Adipose tissue (tissue), 3 donors: ENCODE measurements around the gene HK1. TPM values are rescaled to one million over a fixed set of nuclear protein-coding genes. Genes with fewer than 3 reads are reported as not detected.

Experiments used
- H3K27ac ChIP-seq: one replicate; pipeline ENCODE4 v1.5.1; 2013; ENCODE audit warnings: low read depth, low read length
- WGBS, 3 donors: extraction: QIAGEN DNeasy Blood & Tissue Kit; methylation state at CpG; one replicate each; pipeline ENCODE4 v1.1.7; 2013; 5-methylcytosine and 5-hydroxymethylcytosine counted together
- polyA plus RNA-seq, 3 donors: library from polyadenylated mRNA; stranded (reverse); fragments of 200-250 nt; gene quantifications; one replicate each; pipeline ENCODE4 v1.2.3, GENCODE V29; 2013
- donor health status: healthy with polysubstance abuse.
- donor health status: Bipolar disorder and iron deficiency.
- donor health status: healthy.

Gene HK1
- polyA plus RNA-seq, 3 donors = 12.2 to 52.5 (median 29.6) TPM

DNA sequence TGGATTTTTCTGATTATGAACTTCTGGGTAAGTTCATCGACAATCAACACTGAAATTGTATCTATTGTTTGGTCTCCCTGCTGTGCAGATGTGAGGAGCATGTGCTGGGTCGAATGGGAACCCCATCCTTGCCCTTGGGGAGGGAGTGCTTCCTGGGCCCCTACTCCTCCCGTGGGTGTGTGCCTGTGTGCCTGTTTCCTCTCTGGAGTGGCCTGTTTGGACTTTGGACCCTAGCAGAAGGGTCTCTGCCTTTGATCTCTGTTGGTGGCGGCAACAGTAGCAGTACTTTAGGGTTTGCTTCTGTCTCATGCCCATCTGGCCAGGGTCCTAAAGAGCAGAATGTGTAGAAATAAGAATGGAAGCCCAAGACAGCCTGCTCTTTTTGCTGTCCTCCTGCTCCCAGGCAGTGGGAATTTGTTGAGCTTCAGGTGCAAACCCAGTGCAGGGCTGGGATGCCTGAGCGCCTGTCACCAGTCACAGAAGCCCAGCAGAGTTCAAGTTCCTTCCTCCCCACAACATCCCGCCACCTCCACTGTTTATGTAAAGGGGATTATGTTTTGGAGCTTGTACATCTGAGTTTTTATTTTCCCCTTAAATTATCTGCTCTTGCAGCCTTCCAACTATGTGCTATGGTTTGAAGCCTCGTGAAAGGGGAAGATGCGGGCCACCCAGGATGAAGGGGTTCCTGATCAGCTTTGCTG lies 139.9 kb downstream of the HK1 start:
- H3K27ac ChIP-seq = no peak overlapping the region
- 71 to 78% (median 75%) methylated on average over 8 of the region's 8 CpGs for WGBS, 3 donors

DNA sequence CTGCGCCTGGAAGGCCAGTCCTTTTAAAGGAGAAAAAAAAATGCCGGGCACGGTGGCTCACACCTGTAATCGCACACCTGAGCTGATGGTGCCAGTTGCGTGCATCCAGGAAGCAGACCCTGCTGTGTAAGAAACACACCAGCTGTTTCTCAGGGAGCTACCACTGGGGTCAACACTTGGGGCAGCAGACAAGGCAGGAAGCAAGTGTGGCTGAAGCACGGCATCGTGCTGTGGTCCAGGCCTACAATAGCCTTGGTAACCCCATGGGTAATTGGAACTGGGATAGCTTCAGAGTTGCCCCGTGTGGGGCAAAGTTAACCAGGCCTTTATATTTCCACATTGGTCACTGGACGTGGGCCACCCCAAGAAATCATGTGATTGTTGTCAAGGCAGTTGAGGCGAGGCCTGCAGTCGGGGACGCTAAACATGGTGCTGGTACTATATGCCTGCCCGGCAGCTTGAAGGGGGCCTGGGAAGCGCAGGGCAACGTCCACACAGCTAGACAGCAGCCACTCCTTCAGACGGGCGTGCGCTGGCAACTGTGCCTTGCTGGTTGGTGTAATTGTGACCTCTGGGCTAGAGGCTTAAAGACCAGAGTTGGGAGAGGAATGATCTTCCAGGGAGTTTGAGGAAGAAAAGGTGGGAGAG lies 140.9 kb downstream of the HK1 start:
- WGBS, 3 donors = 91 to 94% (median 93%) methylated on average over 18 of the region's 18 CpGs
- no peak overlapping the region for H3K27ac ChIP-seq

DNA sequence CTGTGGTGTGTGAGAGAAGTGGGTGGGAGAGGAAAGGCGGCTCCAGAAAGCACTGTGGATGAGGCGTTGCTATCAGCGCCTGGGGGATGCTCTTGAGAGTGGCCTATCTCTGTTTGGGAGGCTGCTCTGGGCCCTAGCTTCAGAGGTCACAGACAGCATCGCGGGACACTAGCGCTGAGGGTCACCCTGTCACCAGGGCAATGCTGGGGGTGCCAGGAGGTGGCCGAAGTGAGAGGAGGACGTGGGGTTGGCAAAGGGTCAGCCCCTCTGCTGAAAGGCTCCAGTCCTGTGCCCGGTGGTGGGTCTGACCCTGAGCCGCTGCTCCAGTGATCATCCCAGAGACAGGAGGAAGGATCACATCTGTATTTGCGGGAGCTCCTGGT lies 141.4 kb downstream of the HK1 start:
- WGBS, 3 donors = 83 to 85% (median 84%) methylated on average over 10 to 11 of the region's 11 CpGs
- no peak overlapping the region for H3K27ac ChIP-seq

DNA sequence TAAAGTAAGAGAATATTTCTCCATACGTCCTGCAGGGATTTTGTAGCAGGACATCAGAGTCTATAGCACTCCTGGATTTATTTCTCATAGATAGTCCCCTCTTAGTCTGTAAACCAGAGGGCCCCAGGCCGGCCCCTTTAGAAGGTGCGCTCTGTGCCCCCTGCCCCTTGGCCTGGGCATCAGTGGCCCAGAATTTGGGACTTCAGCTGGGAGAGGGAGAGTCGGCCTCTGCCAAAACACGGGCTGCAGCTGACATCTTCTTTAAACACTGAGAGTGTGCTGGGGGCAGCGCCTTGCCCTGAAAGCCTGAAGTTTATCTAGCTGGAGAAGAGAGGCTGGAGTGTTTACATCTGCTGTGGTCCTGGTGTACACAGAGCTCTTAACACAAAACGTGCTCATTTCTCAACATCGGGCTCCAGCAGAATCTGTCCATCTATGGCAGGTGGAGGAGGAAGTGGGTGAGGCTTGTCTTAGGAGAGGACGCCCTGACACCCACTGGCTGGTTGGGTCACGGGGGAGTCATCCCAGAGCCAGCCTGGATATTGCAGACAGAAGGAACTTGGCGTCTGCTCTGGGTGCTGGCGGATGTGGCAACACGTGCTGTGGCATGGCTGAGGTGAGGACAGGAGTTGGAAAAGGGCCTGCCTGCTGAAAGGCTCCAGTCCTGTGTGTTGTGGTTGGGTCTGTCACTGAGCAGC lies 143.5 kb downstream of the HK1 start:
- no peak overlapping the region for H3K27ac ChIP-seq
- WGBS, 3 donors = 54 to 65% (median 64%) methylated on average over 13 of the region's 13 CpGs

DNA sequence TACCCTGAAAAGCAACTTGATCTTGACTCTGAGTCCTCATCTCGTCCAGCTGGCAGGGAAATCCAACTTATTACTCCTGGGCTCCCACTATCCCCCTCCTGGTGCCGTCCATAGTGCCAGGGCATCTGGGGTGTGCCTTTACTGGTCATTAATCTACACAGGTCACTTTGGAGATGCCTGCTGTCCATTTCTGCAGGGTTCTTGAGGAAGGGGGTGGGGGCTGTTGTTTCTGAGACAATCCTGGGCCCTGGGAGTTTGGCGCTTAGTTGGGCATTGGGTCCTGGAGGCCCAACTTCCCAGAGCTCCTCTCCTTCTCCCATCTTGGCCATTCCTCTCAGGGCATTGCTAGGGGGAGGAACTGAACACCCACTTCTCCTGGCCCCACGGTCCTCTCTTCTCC lies 144.4 kb downstream of the HK1 start:
- H3K27ac ChIP-seq = no peak overlapping the region
- 81 to 87% (median 85%) methylated on average over 4 of the region's 4 CpGs for WGBS, 3 donors

DNA sequence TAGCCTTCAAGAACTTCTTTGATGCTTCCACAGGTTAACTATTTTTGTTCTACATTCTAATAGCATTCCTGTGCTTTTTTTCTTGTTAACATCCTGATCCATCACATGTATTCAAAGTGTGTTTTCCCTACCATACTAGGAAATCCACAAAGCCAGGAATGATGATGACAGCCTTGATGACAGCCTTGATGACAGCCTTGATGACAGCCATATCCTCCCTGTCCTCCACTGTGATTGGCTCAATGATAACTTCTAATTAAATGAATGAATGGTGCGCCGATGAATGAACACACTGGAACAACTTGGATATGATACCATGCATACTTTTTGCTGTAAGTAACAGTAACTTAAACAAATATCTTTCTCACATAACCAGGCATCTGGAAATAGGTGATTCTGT lies 146.7 kb downstream of the HK1 start:
- WGBS, 3 donors = 96 to 97% (median 96%) methylated on average over 2 of the region's 2 CpGs
- no peak overlapping the region for H3K27ac ChIP-seq

DNA sequence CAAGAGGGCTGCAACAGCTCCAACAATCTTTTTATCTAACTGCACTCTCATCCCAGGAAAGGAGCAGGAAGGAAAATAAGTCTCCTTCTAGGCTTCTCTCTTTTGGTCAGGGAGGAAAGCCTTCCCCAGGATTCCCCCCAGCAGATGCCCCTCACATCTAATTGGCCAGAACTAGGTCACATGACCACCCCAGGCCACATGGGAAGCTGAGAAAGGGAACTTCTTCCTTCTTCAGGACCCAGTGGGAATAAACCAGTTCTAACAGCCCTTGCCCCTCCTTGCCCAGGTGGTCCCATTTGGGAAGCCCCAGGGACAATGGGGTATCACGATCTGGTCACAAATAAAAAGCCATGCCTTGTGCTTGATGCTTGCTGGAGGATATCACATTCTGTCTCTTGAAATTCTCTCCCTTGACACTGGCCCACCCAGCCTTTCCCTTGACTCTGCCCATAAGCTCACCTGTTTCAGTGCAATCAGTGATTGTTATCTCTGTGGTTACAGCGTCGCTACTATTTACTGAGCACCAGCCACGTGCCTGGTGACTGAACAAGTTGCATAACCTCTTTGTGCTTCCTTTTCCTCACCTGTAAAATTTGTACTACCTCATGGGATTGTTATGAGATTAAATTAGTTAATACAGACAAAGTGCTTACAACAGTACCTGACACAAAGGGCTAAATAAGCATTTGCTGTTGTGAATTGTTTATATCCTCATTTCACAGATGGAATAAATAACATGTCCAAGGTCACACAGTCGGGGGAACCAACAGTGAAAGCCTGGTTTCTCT lies 147.4 kb downstream of the HK1 start:
- no peak overlapping the region for H3K27ac ChIP-seq
- 27 to 51% (median 47%) methylated on average over 5 of the region's 5 CpGs for WGBS, 3 donors

DNA sequence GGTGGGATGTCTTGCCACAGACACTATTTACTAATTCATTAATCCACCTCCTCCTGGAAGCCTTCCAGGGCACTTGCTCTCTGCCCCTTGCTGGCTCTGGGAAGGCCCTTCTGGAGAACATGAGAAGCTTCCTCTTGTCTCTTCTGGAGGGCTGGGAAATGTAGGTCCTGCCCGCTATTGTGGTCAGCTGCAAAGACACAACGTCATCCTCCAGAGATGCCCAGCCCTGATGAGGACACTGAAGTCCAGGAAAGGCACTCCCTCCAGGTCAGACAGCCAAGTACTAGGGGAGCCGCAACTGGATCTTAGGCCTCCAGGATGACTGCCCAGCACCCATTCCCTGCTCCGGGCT lies 148.1 kb downstream of the HK1 start:
- 80 to 83% (median 82%) methylated on average over 4 of the region's 4 CpGs for WGBS, 3 donors
- no peak overlapping the region for H3K27ac ChIP-seq

DNA sequence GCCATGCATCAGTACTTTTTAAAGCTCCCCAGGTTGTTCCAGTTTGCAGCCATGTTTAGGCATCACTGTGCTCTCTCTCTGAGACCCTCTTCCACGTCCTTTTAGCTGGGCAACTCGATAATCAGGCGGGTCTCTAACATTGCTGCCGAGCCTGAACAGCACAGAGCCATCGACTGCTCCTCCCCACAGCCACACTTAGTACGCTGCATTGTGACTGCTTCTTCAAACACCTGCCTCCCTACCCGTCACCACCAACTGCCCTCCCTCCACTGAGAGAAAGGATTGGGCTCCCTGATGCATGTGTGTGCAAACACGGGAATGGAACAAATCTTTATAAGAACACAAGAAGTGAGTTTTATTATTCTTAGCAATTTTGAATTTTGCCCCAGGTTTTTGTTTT lies 149.9 kb downstream of the HK1 start:
- no peak overlapping the region for H3K27ac ChIP-seq
- 48 to 86% (median 81%) methylated on average over 8 of the region's 8 CpGs for WGBS, 3 donors

DNA sequence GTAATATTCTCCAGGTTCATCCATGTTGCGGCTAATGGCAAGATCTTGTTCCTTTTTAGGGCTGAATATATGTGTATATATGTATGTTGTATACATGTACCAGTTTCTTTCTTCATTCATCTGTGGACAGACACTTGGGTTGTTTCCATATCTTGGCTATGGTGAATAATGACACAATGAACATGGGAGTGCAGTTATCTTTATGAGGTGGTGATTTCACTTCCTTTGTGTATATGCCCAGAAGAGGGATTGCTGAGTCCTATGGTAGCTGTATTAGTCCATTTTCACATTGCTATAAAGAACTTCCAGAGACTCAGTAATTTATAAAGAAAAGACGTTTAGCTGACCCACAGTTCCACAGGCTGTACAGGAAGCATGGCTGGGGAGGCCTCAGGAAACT lies 155.9 kb downstream of the HK1 start:
- WGBS, 3 donors = 74 to 79% (median 76%) methylated on average over 2 of the region's 2 CpGs
- no peak overlapping the region for H3K27ac ChIP-seq

DNA sequence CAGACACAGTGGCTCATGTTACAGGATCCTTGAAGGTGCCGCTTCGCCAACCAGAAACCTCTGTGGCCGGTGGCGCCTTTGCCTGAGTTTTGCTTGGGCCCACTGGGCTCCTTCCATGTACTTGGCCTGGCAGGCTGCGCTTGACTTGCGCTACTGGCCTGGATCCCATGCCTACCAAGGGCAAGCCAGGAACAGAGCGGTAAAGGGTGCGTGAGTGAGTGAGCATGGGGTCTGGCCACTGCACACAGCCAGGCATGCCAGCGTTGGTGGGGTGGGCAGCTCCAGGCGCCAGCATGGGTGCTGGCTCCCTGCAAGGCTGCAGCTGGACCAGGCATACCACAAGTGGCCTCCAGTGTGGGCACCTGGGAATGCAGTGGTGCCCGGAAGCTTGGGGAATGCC lies 156.6 kb downstream of the HK1 start:
- no peak overlapping the region for H3K27ac ChIP-seq
- 96 to 100% (median 96%) methylated on average over 11 of the region's 11 CpGs for whole genome bisulfite sequencing, 3 donors

DNA sequence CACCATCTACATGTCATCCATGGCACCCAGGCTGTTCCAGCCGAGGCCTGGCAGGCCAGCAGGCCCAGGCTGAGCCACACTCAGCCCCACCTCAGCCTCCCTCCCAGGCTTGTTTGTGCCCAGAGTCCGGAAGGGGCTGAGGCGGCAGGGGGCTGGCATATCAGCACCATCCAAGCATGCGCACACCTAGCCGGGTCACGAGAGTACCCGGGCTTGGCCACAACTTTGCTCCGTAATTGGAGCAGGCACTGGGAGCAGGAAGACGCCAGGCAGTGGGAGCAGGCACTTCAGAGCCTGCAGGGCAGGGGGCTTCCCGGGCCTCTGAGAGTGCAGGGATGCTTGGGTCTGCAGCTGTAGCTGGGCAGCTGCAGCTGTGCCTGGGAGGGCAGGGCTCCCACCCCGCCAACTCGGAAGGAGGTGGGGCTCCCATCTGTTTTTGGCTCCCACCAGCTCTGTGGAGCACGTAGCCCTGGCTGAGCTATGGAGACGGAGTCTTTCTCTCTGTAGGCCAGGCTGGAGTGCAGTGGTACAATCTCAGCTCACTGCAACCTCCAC lies 157.7 kb downstream of the HK1 start:
- H3K27ac ChIP-seq = no peak overlapping the region
- 90 to 96% (median 95%) methylated on average over 14 of the region's 14 CpGs for WGBS, 3 donors

DNA sequence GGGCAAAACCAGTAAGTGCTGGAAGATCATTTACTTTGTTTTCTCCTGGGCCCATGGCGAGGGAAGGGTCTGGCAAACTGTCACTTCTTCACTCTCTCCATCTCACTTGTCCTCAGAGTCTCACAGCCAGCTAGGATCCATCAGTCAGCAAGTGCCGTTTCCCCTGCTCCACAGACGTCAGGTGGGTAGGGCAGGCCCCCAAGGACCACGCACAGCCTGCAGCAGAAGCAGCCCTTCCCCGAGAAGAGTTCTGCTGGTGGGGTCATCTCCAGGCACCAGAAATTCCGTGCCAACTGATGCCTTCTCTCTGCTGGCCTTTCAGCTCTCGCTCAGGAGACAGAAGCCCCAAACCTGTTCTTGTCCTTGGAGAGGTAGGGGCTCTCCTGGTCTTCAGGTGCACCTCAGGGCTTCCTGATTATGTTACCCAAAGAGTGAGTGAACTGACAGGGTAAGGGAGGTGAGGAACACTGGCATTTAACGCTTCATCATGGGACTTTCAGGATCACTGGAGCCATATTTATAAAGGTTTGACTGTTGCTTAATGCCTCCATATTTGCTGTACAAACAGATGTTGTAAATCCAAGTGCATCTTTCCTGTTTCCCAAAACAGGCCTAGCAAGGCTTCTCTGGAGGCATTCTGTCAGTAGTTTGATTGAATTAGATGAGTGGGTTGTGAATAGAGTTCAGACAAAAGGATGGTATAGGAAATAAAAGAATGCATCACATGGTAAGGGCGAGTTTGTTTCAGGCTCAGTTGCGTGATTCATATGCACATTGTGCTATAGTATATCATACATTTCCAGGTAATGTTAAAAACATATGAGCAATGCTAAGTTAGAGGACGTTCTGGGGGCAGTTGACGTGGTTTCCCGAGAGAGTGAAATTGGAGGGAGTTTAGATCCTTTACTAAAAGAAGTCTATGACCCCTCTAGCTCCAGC lies 159.3 kb downstream of the HK1 start:
- WGBS, 3 donors = 85 to 90% (median 87%) methylated on average over 13 of the region's 13 CpGs

DNA sequence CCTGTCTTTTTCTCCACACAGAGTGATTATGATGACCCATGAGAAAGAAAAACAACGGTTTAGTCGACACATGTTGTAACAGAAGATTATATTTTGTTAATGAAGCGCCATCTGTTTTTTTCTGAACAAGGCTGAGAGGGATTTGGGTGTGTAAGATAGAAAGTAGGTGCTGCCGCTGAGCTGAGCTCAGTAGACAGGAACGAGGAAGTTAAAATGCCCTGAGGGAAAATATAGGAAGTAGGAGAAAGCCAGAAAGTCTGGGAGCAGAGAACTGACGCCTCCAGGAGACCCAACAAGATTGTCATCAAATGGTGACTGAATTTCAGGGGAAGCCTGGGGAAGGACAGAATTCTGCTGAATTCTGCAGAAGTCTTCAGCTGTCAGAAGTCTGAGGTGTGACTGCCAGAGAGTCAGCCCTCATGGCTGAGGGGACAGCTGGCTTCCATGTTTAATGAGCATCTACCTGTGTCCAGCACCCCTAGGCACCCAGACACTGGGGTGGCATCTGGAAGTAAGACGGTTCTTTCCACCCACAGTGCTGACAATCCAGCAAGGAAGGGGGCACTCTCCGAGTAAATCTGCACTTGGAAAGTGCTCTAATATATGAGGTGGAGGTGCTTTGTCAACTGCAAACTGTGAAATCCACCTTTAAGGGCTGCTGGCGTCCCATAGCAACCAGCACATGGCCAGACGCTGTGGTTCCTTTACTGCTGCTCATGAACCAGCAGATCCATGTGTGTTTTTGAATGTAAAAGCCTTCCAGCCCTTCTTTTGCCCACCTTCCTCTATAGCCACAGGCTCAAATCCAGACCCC lies 160.4 kb downstream of the HK1 start:
- H3K27ac ChIP-seq = no peak overlapping the region
- 31 to 41% (median 33%) methylated on average over 10 of the region's 10 CpGs for WGBS, 3 donors

More for the DNA sequence above, 159.3 kb downstream of the HK1 start:
- H3K27ac ChIP-seq = no peak overlapping the region

DNA sequence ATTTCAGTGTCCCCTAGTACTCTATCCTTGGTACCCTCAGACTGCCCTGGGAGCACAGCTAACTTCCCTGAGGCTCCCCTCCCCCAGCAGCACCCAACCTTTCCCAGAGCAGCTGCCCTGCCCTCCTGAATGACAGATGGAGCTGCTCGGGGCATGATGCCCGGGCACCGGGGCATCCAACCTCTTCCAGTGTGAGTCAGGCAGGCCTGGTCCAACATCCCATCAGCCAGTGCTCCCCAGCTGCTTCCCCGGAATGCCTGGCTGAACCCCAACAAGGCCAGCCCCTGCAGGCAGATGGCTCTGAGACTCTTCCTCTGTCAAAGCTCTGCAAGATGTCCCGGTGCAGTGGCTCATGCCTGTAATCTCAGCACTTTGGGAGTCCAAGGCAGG lies 161.0 kb downstream of the HK1 start:
- no peak overlapping the region for H3K27ac ChIP-seq
- WGBS, 3 donors = 46 to 64% (median 56%) methylated on average over 5 of the region's 5 CpGs

DNA sequence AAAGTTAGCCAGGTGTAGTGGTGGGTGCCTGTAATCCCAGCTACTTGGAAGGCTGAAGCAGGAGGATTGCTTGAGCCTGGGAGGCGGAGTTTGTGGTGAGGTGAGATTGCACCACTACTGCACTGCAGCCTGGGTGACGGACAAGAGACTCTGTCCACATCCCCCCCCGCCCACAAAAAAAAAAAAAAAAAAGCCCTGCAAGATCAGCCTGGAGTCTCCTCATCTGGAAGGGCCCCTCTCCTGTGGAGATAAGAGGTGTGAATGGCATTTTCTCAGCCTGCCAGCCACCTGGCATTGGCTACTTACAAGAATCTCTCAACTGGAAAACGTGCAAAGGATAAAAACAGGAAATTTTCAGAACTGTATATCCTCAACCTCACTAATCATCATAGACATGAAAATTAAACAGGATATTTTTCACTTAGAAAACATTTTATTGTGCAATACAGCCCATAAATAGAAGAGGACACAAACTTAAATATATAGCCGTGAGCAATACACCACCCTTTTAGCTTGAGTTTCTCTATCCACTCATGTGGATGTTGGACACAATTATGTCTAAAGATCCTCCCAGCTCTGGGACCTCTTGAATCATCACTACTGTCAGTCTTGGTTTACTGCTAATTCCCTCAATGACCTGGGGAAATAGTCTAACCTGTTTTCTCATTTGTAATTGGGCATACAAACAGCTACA lies 161.7 kb downstream of the HK1 start:
- no peak overlapping the region for H3K27ac ChIP-seq
- 40 to 50% (median 43%) methylated on average over 5 of the region's 5 CpGs for WGBS, 3 donors
